ENCODE data around the gene MRPL55. TPM values are rescaled to one million over a fixed set of nuclear protein-coding genes. Genes with fewer than 3 reads are reported as not detected.

The MRPL55 gene
- 68.7 and 73.5 TPM in 2 replicates for total RNA-seq

DNA sequence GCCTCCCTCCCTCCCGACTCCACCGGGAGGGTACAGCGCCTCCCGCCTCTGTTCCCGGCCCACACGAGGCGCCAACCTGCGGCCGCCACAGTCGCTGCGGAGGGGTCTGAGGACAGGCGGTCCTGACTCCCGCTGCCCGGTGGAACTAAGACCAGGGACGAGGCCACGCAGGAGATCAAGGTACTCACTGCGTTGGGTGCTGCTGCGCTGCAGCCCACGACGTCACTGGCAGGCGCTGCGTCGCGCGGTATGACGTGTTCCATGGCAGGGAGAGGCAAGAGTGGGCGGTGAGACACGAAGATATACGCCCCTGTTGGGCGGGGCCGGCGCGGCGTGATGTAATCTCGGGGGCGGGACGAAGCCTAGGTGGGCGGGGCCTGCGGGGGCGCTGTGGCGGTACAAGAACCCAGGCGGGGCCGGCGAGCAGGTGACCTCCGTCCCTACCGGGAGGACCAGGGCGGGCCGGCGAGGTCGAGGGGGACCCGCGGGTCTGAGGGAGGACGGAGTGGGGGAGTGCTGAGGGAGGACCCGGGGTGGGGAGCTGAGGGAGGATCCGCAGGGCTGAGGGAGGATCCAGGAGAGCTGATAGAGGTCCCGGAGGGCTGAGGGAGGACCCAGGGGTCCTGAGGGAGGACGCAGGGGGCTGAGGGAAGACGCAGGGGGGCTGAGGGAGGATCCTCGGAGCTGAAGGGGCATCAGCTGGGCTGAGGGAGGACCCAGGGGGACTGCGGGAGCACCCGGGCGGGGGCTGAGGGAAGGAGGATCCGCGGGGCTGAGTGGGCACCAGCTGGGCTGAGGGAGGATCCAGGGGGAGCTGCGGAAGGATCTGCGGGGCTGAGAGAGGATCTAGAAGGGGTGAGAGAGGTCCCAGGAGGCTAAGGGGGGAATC lies at the start of gene MRPL55:
Gene MRPL55 (minus strand): TSS at position 227 of the 889 bp plus-strand sequence. CDS start 1,039 bp downstream, outside the sequence.
- Histone ChIP-seq H3K4me3 (ENCODE audit: low read depth, low read length) (peak within 1 kb of the TSS; percentile 72), H3K27me3 (ENCODE audit: control insufficient read depth, insufficient read depth, low read length) (no peaks in the 10 kb centered on the region), H3K36me3 (ENCODE audit: control insufficient read depth, insufficient read depth, low read length) (no peaks in the 10 kb centered on the region)
- DNase-seq (ENCODE audit: low read depth): peak; percentile 81
- TF ChIP-seq, protein P1, sequence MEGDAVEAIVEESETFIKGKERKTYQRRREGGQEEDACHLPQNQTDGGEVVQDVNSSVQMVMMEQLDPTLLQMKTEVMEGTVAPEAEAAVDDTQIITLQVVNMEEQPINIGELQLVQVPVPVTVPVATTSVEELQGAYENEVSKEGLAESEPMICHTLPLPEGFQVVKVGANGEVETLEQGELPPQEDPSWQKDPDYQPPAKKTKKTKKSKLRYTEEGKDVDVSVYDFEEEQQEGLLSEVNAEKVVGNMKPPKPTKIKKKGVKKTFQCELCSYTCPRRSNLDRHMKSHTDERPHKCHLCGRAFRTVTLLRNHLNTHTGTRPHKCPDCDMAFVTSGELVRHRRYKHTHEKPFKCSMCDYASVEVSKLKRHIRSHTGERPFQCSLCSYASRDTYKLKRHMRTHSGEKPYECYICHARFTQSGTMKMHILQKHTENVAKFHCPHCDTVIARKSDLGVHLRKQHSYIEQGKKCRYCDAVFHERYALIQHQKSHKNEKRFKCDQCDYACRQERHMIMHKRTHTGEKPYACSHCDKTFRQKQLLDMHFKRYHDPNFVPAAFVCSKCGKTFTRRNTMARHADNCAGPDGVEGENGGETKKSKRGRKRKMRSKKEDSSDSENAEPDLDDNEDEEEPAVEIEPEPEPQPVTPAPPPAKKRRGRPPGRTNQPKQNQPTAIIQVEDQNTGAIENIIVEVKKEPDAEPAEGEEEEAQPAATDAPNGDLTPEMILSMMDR (IDR thresholded peaks at IDR 0.05; ENCODE audit: insufficient read depth, low read length, poor library complexity, severe bottlenecking): no peak

DNA sequence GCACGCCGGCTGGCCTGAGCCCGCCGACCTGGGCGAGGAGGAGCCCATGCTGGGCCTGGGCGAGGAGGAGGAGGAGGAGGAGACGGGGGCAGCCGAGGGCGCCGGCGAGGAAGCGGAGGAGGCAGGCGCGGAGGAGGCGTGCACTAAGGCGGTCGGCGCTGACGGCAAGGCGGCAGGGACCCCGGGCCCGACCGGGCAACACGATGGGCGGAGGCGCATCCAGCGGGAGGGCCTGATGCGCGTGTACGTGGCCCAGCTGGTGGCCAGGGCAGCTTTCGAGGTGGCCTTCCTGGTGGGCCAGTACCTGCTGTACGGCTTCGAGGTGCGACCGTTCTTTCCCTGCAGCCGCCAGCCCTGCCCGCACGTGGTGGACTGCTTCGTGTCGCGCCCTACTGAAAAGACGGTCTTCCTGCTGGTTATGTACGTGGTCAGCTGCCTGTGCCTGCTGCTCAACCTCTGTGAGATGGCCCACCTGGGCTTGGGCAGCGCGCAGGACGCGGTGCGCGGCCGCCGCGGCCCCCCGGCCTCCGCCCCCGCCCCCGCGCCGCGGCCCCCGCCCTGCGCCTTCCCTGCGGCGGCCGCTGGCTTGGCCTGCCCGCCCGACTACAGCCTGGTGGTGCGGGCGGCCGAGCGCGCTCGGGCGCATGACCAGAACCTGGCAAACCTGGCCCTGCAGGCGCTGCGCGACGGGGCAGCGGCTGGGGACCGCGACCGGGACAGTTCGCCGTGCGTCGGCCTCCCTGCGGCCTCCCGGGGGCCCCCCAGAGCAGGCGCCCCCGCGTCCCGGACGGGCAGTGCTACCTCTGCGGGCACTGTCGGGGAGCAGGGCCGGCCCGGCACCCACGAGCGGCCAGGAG lies 49.3 kb upstream of the MRPL55 start:
- Histone ChIP-seq H3K4me3 (ENCODE audit: low read depth, low read length) (no peak overlapping the region), H3K27me3 (ENCODE audit: control insufficient read depth, insufficient read depth, low read length) (peaks cover 39% of the 10 kb centered on the region), H3K36me3 (ENCODE audit: control insufficient read depth, insufficient read depth, low read length) (no peaks in the 10 kb centered on the region)
- DNase-seq (ENCODE audit: low read depth): no peak
- TF ChIP-seq, protein P1 (IDR thresholded peaks at IDR 0.05; ENCODE audit: insufficient read depth, low read length, poor library complexity, severe bottlenecking): no peak

- DNase-seq (ENCODE audit: low read depth): no peak
- TF ChIP-seq, protein P1 (IDR thresholded peaks at IDR 0.05; ENCODE audit: insufficient read depth, low read length, poor library complexity, severe bottlenecking): no peak
- Histone ChIP-seq H3K27me3 (ENCODE audit: control insufficient read depth, insufficient read depth, low read length) (peaks cover 39% of the 10 kb centered on the region), H3K4me3 (ENCODE audit: low read depth, low read length) (no peak overlapping the region), H3K36me3 (ENCODE audit: control insufficient read depth, insufficient read depth, low read length) (no peaks in the 10 kb centered on the region)
Measured at GRCh38 chr1:228157729-228158126, 48.6 kb upstream of the MRPL55 start.

DNA sequence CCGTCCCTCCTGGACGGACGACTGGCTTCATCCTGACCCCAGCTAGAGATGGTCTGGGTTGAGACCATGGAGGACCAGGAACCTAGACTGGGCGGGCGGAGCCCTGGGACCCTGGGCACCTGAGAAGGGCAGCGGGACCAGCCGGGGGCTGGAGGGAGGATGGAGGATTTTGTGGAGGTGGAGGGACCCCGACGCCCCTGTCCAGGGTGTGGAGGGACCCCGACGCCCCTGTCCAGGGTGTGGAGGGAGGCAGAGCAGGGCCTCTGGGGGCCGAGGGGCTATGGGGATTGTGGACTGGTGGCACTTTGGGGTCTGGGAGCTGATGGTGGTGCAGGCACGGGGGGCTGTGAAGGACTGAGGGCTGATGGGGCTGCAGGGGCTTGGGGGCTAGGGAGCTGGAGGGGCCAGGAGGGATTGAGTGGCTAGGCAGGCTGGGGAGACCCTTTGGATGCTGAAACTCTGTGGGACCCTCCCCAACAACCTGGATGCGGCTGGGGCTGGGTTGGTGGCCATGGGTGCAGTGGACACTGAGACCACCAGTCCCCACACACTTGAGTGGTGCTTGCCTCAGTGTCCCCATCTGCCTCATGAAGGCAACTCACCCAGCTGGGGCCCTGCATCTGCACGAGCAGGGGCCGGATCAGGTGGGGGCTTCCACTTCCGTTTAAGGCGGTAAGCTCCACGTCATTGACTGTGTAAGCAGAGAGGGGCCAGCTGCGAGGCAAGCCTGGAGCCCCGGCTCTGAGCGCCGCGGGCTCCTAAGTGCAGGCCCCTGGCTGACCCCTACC lies 48.0 kb upstream of the MRPL55 start:
- TF ChIP-seq, protein P1 (IDR thresholded peaks at IDR 0.05; ENCODE audit: insufficient read depth, low read length, poor library complexity, severe bottlenecking): no peak
- DNase-seq (ENCODE audit: low read depth): no peak
- H3K4me3 ChIP-seq (ENCODE audit: low read depth, low read length): no peak overlapping the region
- H3K27me3 ChIP-seq (ENCODE audit: control insufficient read depth, insufficient read depth, low read length): peaks cover 39% of the 10 kb centered on the region
- no peaks in the 10 kb centered on the region for H3K36me3 ChIP-seq (ENCODE audit: control insufficient read depth, insufficient read depth, low read length)

DNA sequence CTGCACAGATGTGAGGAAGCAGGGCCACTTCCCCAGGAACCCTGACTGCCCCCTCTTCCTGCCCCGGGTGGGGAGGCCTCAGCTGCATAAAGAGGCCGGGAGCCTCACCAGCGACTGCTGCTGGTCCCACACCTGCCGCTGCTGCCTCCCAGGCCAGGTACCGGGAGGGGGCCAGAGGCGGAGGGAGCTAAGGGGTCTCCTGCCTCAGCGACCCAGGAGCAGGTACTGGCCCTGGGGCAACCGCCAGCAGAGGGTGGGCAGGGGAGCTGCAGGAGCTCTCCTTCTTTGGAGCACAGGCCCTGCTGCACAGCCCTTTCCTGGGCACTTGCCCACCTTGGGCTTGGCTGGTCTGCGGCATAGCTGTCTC lies 47.4 kb upstream of the MRPL55 start:
- DNase-seq (ENCODE audit: low read depth): no peak
- peaks cover 37% of the 10 kb centered on the region for H3K27me3 ChIP-seq (ENCODE audit: control insufficient read depth, insufficient read depth, low read length)
- no peak overlapping the region for H3K4me3 ChIP-seq (ENCODE audit: low read depth, low read length)
- TF ChIP-seq, protein P1 (IDR thresholded peaks at IDR 0.05; ENCODE audit: insufficient read depth, low read length, poor library complexity, severe bottlenecking): no peak
- no peaks in the 10 kb centered on the region for H3K36me3 ChIP-seq (ENCODE audit: control insufficient read depth, insufficient read depth, low read length)
